Measurements from ENCODE around the gene ARHGEF19.
"Not testable (repeated sequence)": the region's sequence is repeated elsewhere in the genome, so short reads cannot be mapped to it uniquely, and the experiment has no call there.

The ARHGEF19 gene

DNA sequence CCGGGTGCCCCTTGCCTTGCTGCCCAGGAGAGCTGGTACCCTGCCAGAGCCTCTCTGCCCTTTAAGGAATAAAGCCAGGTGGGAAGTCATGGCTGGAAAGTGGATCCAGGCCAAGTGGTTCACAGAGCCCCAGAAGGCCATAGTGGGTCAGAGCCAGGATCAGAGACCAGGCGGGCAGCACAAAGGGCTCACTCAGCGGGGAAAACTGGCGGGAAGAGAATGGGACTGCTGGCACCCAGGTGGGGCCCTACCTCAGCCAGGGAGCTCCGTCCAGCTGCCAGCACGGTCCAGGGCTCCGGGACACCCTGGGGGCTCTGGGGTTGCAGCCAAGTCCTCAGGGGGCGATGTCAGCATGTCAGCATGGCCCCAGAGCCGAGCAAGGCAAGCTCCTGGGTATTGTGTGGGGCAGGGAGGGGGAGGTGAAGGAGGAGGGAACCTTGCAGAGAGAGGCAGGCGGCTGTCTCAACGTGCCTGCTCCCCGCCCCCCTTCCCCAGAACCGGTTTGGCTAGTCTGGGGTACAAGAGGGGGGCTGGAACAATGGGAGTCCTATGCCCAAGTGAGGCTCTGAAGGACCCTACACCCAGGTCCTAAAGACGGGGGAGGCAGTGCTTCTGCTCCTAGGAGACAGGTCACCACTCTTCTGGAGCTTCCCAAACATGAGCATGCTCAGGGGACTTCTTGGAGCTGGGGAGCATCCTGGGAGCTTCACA lies at the start of gene ARHGEF19:
ARHGEF19 (minus strand) TSS at position 402 of the 711 bp plus-strand sequence. CDS start 3,598 bp downstream, outside the sequence.
- DNase-seq (ENCODE audit: low spot score), result no peak

DNA sequence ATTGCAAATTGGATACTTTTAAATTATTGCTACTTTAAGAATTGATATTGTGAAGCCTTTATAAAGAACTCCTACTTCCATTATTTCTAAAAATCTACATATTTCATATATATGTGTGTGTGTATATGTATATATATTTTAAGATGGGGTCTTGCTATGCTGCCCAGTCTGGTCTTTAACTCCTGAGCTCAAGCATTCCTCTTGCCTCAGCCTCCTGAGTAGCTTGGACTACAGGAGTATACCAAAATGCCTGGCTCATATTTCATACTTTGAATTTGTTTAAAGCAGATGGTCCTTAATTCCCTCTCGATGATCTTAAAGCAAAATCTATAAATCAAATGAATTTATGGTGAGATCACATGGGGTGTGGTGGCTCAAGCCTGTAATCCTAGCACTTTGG lies 49.6 kb upstream of the ARHGEF19 start:
- no peak for DNase-seq (ENCODE audit: low spot score)

DNA sequence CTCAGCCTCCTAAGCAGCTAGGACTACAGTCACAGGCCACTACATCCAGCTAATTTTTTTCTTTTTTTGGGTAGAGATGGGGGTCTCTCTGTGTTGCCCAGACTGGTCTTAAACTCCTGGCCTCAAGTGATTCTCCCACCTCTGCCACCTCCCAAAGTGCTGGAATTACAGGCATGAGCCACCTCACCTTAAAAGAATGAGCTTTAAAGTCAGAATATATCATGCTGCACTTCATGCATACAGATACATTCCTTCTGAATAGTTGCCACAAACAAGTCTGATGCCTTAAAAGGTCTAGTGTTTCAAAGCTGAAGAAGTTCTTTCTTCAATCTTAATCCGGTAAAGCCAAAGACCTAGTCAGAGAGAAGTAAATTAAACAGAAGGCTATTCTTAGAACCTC lies 48.4 kb upstream of the ARHGEF19 start:
- DNase-seq (ENCODE audit: low spot score), result no peak

DNA sequence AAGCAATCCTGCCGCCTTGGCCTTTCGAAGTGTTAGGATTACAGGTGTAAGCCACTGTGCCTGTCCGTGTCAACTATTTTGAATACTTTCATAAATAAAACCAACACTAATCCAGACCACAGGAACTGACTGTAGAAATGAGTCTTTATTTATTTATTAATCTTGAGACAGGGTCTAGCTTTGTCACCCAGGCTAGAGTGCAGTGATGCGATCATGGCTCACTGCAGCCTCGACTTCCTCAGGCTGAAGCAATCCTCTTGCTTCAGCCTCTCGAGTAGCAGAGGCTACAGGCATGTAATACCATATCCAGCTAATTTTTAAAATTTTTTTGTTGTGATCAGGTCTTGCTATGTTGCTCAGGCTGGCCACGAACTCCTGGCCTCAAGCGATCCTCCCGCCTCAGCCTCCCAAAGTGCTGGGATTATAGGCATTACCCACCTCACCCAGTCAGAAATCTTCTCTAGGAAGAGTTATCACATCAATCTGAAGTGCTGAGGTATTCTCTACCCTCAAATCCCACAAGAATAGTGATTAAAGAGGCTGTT lies 46.2 kb upstream of the ARHGEF19 start:
- DNase-seq (ENCODE audit: low spot score), result no peak

DNA sequence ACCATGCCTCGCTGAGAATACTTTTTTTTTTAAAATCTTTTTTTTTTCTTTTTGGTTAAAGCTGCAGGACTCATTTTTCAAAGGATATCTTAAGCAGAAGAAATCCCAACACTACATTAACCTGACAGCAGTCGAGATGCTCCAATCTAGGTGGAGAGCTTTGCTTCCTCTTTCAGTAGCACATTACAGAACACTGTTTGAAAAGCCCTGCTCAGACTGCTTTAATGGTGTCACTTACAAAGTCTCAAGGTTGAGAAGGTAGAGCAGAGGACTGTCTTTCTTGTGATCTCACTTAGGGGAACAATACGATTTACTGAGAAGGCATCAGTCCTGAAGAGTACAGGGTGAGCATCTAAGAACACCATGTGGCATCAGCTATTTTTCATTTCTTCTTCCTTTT lies 45.5 kb upstream of the ARHGEF19 start:
- DNase-seq (ENCODE audit: low spot score), result no peak

DNA sequence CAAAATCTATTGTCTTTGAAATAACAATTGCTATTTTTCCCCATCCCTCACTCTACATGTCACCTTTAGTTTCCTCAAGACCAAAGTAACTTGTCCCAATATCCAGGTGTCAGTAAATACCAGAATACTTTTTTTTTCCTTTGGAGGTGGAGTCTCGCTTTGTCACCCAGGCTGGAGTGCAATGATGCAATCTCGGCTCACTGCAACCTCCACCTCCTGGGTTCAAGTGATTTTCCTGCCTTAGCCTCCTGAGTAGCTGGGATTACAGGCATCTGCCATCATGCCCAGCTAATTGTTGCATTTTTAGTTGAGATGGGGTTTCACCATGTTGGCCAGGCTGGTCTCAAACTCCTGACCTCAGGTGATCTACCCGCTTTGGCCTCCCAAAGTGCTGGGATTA lies 45.1 kb upstream of the ARHGEF19 start:
- not testable (repeated sequence) for DNase-seq (ENCODE audit: low spot score)

DNA sequence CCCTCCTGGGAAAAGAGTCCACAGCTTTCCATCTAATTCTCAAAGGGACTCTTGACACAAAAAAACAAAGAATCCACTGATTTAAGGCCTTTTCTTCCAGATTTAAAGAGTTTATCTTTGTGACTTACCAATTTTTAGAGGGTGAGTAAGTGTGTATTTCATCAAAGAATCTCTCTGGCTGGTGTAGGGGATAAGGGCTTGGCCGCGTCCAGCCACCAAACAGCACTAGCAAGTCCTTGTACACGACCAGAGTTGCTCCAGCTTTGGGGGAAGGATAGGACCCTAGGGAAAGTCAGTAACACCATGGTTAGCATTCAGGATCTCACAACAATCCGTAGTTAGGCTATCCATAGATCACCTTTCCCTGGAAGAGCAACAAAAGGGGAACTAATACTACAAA lies 44.0 kb upstream of the ARHGEF19 start:
- DNase-seq (ENCODE audit: low spot score), result no peak

DNA sequence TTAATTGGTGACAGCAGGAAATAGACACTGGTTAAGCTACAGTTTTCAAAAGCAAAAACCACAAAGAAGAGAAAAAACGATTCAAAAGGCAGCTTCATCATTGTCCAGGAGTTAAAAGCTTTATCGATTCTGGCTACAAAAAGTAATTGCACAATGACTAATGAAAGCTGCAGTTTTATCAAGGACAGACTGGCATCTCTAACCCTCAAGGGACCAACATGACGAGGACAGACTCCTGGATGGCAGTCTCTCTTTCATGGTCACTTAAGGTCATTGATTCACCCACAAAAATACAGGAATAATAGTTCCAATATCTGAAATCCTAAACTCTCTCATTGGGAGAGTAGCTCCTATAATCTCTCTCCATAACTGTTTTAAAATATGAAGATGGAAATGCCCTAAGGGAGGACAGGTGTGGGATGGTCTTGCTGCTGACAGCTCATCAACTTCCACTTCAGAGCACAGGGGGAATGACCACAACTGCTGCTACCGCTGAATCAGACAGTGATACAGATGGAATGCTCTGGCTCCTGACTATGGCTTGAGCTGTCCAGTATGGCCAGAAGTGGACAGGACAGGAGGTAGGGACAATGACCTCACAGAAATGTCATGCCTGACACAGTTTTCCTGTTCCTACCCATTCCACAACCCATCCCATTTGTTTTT lies 41.9 kb upstream of the ARHGEF19 start:
- no peak for DNase-seq (ENCODE audit: low spot score)

DNA sequence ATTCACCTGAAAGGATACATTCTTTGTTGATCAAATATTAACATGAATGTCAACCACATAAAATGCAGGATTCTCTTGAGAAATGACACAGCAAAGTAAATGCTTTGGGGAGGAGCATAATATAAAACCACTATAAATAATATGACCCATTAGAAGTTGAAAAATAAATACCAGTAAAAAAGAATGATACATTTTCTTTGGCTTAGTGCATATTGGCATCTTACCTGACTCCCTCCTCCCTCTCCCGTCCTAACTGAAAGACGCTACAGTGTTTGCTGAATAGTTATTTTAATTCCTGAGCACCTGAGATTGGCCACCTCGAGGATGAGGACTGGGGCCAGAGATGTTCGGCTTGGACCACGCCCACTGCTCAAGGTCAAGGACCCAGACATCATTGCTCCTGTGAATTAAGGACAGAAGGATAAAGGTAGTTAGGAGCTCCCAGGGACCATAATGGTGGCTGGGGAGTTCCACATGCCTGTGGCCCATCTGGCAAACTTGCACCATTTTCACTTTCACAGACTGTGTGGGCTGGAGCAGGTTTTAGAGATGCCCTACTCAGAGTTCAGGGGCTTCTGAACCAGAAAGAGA lies 41.0 kb upstream of the ARHGEF19 start:
- DNase-seq (ENCODE audit: low spot score), result no peak

DNA sequence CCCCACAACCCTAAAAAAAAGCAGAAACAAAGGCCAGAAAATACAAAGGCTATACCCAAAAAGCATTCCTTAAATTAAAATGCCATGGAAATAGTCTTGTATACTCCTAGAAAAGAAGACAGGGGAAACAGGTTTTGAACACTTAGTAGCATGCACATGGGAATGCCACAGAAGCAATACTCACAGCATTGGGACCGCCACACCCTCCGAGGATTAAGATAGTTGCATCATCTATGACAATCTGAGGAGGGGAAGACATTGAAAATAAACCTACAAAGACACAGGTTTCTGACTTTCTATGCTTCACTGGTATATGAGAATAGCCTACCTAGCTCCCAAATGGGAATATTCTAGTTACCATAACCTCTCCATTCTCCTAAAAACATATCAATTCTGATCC lies 40.5 kb upstream of the ARHGEF19 start:
- no peak for DNase-seq (ENCODE audit: low spot score)

DNA sequence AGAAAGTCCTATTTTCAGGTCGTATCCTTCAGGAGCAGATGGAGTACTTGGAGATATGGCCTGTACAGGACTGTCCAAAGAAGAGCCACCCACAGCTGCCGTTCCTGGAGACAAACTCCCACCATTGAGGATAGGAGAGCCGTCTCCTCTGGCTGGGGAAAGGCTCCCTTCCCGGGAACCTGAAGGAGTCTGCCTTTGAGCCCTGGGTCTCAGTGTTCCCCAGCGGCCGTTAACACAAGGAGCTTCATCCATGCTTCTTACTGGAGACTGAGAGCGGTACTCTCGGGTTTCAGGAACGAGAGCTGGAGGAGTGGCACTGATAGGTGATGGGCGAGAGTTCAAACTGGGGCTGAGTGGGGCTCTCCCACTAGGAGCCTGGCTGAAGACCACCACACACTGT lies 38.9 kb upstream of the ARHGEF19 start:
- DNase-seq (ENCODE audit: low spot score), result no peak

DNA sequence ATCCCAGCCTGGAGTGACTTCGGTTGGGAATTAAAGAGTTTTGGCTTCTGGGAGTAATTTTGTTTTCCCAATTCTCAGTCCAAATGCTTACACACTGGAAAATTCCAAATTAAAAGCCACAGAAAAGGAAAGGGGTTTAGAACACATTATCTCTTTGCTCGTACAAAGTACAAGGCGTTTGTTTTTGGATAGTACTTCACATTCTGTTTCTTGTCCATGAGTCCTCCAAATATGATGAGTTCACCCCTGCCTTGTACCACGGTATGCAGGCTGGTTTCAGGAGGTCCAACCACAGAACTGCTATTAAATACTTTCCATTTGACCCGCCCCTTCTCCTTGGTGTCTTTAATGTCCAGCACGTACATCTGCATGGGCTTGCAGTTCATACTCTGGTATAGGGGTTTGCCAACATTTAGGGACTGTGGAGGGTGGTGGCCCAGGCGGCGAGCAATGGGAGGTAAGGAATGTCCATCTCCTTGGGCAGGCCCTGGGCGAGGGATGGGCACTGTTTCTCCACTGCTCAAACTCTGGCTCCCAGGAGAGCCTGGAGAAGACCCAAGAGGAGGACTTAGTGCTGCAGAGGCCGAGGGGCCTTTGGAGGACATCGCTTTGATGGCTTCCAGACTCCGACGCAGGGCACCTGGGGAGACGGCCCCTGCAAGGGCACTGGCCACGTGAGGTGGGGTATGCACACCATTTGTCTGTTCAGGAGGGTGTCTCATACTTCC lies 38.2 kb upstream of the ARHGEF19 start:
- DNase-seq (ENCODE audit: low spot score), result peak; percentile 62

DNA sequence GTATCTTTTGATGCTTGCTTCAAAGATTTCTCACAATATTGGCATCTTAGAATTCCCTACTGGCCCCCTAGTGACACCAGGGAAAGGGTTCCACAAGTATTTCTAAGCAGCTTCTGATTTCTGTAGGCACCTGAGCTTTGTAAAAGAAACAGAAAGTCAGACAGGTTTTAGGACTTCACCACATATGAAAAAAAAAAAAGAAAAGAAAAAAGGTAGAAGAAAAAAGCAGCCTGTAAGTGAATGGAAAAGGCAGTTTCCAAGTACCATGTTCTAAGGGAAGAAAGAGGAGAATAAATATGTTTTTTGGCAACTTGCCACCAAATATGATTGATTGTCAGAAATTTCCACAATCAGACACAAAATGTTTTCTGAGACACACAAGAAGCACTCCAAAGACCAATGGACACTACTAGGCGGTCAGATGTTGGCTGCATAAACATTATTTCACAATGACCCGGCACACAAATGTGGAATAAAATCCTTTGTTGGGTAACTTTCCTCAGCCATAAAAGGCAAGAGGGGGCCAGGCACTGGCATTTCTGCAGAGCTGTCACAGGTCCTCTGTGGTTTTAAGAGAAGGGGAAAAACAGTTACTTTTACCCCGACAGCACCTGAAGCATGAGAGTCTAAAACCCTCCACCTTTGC lies 37.3 kb upstream of the ARHGEF19 start:
- no peak for DNase-seq (ENCODE audit: low spot score)

DNA sequence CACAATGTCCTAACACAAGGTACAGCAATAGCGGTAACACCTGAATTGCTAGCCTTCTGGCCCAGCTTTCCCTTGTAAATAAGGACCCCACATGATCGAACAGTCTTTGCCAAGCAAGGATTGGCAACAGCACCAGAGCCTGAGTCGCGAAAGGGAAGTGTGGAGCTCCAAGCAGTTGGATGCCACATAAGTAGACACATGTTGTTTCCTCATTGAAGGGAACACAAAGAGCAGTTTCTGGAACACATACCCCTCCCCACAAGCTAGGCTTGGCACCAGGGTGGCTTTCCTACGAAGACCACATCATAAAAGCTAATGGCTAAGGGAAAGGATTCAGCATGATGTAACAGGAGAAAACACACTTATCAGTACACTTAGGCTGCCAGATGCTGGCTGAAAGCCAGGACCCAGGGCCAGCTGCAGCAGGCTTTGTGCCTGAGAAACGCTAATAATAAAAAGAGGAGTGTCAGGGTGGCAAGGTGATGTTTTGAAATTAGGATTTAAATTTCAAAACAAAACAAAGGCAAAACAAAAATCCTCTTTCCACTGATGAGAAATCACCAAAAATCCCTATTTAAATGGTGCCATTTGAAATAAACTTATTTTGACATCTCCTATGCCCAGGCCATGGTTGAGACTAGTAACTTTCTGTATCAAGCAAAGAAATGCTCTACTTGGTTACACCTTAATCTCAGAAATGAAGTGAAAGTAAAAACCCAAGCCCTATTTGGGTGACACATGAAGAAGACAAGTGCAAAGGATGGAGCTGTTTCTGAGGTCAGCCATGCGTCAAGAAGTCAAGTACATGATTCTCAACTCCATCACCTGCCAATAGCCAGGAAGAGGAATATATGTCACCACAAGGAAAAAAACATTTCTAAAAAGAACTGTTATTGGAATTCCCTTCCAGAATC lies 36.4 kb upstream of the ARHGEF19 start:
- DNase-seq (ENCODE audit: low spot score), result peak; percentile 93

DNA sequence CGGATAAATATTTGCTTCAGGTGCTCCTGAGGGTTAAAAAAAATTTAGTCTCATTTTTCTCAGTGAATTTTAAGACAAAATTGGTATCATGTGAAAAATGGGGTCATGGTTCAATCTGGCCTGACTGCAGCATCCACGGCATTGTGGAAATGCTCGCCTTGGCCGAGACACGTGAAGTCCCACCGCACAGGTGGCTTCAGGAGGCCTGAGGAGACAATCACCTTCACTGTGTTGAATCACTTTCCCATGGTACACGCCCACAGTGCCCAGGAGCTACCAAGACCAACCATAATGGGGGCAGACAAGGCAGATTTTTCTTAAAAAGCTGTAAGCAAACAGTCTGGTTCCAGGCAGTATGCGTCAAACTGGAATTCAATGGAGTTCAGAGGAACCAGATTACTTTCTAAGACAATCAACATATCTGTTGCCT lies 35.6 kb upstream of the ARHGEF19 start:
- no peak for DNase-seq (ENCODE audit: low spot score)

DNA sequence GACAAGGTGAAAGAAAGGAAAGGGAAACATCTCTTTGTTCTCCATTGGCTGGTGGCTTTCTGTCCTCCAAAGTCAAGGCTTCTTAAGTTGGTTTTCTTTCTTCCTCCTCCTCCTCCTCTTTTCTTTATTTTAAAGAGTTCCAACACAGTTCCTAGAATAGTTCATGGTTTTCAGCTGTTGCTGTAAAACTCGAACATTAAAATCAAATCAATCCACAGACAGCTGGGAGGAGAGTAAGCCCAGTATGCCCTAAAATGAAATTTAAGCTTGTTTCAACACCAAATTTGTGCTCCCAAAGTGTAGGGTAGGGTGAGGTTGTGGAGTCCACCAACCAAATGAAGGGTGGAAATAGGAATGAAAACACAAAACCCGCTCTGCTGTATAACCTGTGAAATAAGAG lies 35.0 kb upstream of the ARHGEF19 start:
- no peak for DNase-seq (ENCODE audit: low spot score)

DNA sequence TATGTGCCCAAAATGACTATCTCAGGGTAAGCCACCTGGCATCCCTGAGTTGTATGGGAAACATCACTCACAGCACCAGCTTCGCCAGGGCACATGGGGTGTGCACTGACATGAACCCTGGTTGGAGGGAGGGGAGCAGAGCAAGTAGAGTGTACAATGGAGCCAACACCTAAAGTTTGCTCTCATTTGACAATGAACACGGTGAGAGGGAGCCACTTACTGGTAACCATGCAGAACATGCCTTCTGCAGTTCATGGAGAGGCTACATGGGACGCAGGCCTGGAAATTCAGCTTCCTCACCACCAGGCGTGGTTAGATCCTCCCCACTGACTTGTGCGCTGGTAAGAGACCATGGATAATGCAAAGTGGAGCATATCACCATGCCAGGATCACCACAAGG lies 34.5 kb upstream of the ARHGEF19 start:
- DNase-seq (ENCODE audit: low spot score), result no peak

DNA sequence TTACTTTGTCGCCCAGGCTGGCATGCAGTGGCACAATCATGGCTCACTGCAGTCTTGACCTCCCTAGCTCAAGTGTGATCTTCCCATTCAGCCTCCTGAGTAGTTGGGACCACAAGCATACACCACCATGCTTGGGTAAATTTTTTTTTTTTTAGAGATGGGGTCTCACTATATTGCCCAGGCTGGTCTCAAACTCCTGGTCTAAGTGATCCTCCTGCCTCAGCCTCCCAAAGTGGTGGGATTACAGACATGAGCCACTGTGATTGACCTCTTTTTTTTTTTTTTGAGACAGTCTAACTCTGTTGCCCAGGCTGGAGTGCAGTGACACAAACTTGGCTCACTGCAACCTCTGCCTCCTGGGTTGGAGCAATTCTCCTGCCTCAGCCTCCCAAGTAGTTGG lies 33.8 kb upstream of the ARHGEF19 start:
- not testable (repeated sequence) for DNase-seq (ENCODE audit: low spot score)

DNA sequence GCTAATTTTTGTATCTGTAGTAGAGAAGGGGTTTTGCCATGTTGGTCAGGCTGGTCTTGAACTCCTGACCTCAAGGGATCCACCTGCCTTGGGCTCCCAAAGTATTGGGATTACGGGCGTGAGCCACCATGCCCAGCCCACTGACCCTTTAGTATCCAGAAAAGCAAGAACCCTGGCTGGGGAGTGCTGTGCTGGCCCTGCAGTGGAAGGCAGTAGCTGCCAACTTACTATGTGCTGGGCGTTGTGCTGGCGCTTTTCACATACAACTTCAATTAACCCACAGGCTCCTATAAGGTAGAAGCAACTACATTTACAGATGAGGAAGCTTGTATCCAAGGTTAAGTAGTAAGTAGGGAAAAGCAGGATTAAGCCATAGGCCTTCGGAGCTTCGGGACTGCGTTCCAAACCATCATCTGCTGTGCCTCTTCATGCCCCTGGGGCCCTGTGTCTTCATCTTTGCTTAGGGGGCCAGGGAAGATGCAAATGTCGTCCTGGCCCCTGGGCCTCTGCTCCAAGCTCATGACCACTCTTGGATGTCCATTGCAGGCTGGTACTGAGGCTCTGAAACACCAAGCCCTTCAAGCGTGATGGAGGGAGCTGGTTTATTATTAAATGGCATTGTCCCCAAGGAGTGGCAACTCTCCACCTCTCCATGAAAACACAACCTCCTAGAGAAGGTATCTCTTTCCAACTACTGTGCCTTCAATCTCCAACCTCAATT lies 33.2 kb upstream of the ARHGEF19 start:
- DNase-seq (ENCODE audit: low spot score), result no peak

DNA sequence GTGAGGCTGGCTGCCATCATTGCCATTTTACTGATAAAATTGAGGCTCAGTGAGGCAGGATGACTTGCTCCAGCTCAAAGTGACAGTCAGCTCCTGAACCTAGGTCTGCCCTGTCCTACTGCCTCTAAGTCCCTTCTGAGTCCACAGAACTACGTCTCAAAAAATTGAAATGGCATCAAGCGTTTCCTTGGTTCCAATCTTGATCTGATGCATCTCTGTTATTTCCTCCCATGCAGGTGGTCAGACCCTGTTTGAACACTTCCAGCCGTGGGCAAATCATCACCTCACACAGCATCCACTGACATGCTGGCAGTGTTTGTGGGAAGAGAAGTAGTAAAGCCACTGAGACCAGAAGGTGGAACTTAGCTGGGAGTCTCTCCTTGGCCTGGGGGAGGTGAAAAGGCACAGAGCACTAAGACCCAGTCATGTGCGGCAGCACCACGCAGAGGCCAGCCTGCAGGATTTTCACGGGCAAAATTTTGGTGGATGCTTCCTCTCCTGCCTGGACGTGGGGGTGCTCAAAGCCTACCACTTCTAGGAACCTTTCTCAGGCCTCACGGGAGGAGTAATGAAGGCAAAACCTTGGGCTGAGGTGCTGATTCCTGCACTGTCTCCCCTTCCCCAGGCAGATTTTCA lies 32.3 kb upstream of the ARHGEF19 start:
- no peak for DNase-seq (ENCODE audit: low spot score)
